HG02571 (cell line): ENCODE measurements around the gene CENPF.

ENCODE experiments used
- ATAC-seq: cut with Tn5 transposase; IDR thresholded peaks from one replicate; pipeline ENCODE4 v1.9.1; 2021; ENCODE audit warnings: mild to moderate bottlenecking, moderate library complexity; ENCODE audit not compliant: unreplicated experiment

CENPF gene

DNA sequence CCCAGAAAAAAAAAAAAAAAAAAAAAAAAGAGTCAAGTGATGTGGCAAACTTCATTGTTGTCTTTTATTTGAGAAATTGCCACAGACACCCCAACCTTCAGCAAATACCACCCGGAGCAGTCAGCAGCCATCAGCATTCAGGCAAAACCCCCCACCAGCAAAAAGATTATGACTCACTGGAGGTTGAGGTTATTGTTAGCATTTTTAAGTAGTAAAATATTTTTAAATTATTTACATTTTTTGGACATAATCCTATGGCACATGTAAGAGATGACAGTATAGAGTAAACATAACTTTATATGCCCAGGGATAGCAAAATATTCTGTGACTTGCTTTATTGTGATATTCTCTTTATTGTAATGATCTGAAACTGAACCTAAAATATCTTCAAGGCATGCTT is 95.6 kb downstream of the CENPF start:
- ATAC-seq = no peak

DNA sequence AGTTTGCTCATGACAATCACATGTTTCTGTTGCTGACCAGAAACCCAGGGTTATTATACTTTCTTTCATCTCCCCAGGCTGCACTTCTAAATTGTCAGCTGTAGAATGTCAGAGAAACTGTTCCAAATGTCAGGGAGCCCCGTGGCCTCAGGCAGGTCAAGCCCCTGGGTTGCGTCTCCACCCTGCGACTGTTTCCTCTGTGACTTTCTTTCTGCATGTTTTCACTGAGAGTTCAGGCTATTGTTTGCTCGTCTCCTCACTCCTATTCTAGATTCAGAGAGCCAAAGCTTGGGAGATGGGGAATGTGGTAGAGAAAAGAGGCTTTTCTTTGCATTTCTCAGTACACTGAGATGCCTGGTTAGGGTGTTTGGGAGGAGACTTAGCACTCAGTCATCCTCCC is 97.4 kb downstream of the CENPF start:
- ATAC-seq = no peak

DNA sequence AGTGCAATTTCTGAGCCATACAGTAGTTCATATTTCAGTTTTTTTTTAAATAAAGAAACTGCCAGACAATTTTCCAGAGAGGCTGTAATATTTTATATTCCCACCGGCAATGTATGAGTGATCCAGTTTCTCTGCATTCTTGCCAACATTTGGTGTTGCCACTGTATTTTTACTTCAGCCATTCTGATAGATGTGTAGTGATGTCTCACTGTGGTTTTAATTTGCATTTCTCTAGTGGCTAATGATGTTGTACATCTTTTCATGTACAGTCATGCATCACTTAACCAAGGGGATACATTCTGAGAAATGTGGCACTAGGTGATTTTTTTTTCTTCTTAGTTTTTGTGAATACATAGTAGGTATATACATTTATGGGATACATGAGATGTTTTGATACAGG is 99.6 kb downstream of the CENPF start:
- no peak for ATAC-seq

DNA sequence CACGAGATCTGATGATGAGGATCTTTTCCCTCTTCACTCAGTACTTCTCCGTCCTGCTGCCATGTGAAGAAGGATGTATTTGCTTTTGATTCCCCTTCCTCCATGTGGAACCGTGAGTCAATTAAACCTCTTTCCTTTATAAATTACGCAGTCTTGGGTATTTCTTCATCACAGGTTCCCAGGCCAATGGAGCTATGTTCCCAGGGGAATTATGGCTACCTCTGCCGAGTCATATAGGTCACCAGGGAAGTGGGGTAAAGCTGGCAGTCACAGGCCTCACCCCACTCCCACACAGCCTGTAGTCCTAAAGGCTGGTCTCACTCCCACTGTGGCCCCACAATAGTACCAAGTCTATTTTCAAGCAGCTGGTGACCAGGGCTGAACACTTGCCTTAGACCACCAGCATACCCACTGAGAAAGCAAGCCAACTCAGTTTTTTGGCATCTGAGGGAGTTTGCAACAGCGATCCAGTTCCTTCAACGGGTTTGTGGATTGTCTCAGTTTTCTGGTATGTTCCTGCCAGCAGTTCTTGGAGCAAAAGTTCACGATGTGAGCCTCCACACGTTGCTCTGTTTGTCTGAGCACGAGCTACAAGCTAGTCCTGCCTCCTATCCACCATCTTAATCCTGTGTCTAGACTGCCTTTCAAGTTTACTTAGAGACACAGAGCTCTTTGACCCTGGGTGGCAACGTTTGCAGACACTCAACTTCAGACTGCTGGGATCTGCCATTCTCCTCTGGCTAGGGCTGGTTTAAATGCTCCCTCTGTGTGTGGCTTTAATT is 104.5 kb downstream of the CENPF start:
- ATAC-seq = no peak

DNA sequence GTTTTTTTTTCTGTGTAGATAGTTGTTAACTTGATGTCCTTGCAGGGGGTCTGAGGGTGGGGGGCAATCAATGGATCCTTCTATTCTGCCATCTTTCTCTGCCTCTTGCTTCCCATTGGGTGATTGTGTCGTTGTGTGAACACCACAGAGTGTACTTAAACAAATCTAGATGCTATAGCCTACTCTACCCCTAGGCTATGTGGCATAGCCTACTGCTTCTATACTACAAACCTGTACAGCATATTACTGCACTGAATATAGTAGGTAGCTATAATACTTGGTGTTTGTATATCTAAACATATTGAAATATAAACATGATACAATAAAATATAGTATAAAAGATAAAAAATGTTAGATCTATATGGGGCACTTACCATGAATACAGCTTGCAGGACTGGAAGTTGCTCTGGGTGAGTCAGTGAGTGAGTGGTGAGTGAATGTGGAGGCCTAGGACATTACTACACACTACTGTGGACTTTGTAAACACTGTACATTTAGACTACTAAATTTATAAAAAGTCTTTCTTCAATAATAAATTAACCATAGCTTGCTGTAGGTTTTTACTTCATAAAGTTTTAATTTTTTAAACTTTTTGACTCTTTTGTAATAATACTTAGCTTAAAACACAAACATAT is 105.4 kb downstream of the CENPF start:
- no peak for ATAC-seq

DNA sequence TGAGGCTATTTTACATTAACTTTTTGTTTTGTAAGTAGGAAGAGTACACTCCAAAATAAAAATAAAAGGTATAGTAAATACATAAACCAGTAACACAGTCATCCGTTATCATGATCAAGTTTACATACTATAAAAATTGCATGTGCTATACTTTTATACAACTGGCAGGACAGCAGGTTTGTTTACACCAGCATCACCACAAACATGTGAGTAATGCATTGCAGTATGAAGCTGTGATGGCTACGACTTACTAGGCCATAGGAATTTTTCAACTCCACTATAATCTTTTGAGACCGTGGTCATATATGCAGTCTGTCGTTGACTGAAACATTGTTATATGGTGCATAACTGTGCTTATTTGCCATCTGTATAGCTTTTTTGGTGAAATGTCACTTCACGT is 106.2 kb downstream of the CENPF start:
- ATAC-seq = no peak

DNA sequence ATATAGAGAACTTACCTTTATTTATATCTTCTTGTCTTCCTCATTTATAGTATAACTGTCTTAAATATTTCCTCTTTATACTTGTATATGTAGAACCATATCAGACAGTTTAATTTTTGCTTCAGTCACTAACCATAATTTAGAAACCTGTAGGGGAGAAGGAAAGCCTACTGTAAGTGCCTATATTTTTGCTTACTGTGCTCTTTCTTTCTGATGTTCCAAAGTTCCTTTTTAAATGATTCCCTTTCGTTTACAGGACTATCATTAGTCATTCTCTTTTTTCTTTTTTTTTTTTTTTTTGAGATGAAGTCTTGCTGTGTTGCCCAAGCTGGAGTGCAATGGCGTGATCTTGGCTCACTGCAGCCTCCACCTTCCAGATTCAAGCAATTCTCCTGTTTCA is 109.7 kb downstream of the CENPF start:
- no peak for ATAC-seq
